ENCODE data around the gene RRP9.

RRP9 gene

GRCh38 chr3:51969841-51970240, 28.1 kb upstream of the RRP9 start:
- H3K4me3 ChIP-seq (ENCODE audit: low read depth, low read length): no peak overlapping the region
- DNase-seq (ENCODE audit: low read depth): no peak
- no peak for TF ChIP-seq CTCF (IDR thresholded peaks at IDR 0.05; ENCODE audit: control insufficient read depth, extremely low read depth, insufficient read depth)

GRCh38 chr3:51968883-51969678, 27.4 kb upstream of the RRP9 start:
- no peak overlapping the region for H3K4me3 ChIP-seq (ENCODE audit: low read depth, low read length)
- no peak for DNase-seq (ENCODE audit: low read depth)
- TF ChIP-seq CTCF (IDR thresholded peaks at IDR 0.05; ENCODE audit: control insufficient read depth, extremely low read depth, insufficient read depth): no peak

- H3K4me3 ChIP-seq (ENCODE audit: low read depth, low read length): peak overlapping the region; percentile 59
- DNase-seq (ENCODE audit: low read depth): no peak
- no peak for TF ChIP-seq CTCF (IDR thresholded peaks at IDR 0.05; ENCODE audit: control insufficient read depth, extremely low read depth, insufficient read depth)
Measured at GRCh38 chr3:51968170-51968775, 26.6 kb upstream of the RRP9 start.

DNA sequence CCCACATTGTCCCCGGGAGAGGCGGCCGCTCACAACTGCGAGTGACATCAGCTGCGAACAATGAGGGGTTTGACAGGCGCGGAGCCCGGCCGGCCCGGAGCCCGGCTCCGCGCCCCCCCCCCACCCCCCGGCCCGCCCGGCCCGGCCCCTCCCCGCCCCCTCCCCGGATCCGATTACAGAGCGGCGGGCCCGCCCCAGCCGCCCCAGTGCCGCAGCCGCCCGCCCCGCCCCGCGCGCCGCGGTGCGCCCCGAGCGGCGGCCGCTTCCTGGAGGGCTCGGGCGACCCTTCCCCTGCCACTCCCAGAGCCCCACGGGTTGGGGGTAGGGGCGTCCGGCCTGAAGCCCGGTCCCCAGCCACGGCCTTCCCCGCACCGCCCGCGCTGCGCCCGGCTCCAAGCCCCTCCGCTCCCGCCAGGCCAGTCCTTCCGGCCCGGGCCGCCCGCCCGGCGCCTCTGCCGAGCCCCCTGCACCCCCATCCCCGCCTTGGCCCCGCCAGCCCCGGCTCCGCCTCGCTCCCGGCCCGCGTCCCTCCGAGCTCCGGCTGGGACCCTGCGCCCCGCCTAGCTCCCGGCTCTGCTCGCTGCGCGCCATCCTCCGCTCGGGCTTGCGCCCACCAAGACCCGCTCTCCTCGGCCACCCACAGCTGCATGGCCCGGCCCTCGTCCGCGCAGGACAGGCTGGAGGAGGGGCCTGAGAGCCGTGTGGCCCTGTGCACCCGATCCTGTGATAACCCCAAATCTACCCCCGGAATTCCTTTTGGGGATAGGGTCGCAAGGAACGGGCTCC, 25.9 kb upstream of the RRP9 start, which contains the start of gene PCBP4:
PCBP4 (minus strand) TSS at position 71 of the 786 bp plus-strand sequence. CDS start 6,214 bp downstream, outside the sequence.
- peak within 1 kb of the TSS; percentile 69 for H3K4me3 ChIP-seq (ENCODE audit: low read depth, low read length)
- no peak for TF ChIP-seq CTCF (IDR thresholded peaks at IDR 0.05; ENCODE audit: control insufficient read depth, extremely low read depth, insufficient read depth)
- no peak for DNase-seq (ENCODE audit: low read depth)

GRCh38 chr3:51966922-51967383, 25.2 kb upstream of the RRP9 start:
- H3K4me3 ChIP-seq (ENCODE audit: low read depth, low read length): peak overlapping the region; percentile 69
- no peak for DNase-seq (ENCODE audit: low read depth)
- no peak for TF ChIP-seq CTCF (IDR thresholded peaks at IDR 0.05; ENCODE audit: control insufficient read depth, extremely low read depth, insufficient read depth)

GRCh38 chr3:51966486-51966885, 24.8 kb upstream of the RRP9 start:
- no peak for DNase-seq (ENCODE audit: low read depth)
- H3K4me3 ChIP-seq (ENCODE audit: low read depth, low read length): peak overlapping the region; percentile 69

More at GRCh38 chr3:51966486-51966885, 24.8 kb upstream of the RRP9 start:
- TF ChIP-seq CTCF (IDR thresholded peaks at IDR 0.05; ENCODE audit: control insufficient read depth, extremely low read depth, insufficient read depth): no peak

Measured in LNCaP clone FGC (cell line).